GM10248 (cell line): ENCODE measurements around the gene SLC17A7.

Experiments
- CTCF ChIA-PET: fragments of 300-600 bp; sonication (Branson Sonifier 250); formaldehyde crosslinking; extraction: SDS; loops from one replicate; lab custom pipeline; 2021; ENCODE audit warnings: antibody characterized with exemption; lab: Yijun Ruan, JAX
- POLR2A ChIA-PET: fragments of 350-650 bp; sonication (Branson Sonifier 250); formaldehyde crosslinking; extraction: SDS; loops from one replicate; lab custom pipeline; 2020; ENCODE audit warnings: antibody characterized with exemption; lab: Yijun Ruan, JAX
- DNase-seq: peaks from one replicate; pipeline ENCODE4 v3.0.0; 2012; ENCODE audit errors: extremely low spot score
- CTCF ChIP-seq: IDR thresholded peaks from 2 replicates; pipeline ENCODE4 v1.5.1; 2012; ENCODE audit warnings: mild to moderate bottlenecking, low read depth; ENCODE audit errors: extremely low read depth, missing control alignments, control extremely low read depth

The SLC17A7 gene

GRCh38 chr19:49441960-49442350 lies 628 bp upstream of the SLC17A7 start:
- ChIA-PET CTCF (interaction anchor here (1.1 to 3.6 kb wide), 6 partner anchors 12 to 51 kb away, joined by 3 to 23 read pairs (median 6); partner anchors contain the start of gene ALDH16A1), POLR2A (interaction anchor here (1.4 kb wide), 1 partner anchor 11 kb away, joined by 4 read pairs; the partner anchor contains the start of gene ALDH16A1)
- TF ChIP-seq CTCF: no peak
- no peak for DNase-seq

DNA sequence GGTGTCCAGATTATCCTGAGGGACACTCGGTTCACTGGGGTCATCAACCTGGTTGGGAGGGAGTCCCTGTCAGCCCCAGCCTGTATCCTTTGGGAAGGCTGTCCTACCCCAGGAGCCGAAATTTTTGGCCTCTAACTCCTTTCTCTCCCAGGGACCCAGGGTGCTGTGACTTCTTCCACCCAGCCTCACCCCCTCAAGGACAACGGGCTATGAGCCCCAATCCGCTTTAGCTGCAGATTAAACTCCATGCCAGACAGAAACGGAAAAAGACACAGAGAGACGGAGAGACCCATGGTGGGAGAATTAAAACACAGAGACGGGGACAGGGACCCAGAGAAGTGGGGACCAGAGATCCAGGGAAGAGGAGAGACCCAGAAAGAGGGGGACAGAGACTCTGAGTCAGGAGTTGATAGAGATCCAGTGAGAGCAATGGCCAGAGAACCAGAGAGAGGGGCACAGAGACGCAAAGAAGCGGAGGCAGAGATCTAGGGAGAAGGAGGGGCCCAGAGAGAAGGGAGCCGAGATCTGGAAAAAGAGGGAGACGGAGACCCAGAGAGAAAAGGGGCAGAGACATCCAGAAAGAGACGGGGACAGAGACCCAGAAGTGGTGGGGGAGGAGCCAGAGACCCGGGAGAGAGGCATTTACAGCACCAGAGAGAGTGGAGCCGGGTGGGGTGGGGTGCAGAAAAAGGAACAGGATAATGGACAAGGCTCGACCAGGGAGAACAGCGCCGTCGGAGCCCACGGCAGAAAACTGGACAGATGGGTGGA lies 703 bp downstream of the SLC17A7 start:
- no peak for DNase-seq
- ChIA-PET POLR2A (no interaction called here), CTCF (interaction anchor here (3.6 kb wide), 1 partner anchor 50 kb away, joined by 23 read pairs; no protein-coding TSS in a partner anchor)
- TF ChIP-seq CTCF: no peak

- ChIA-PET POLR2A (no interaction called here), CTCF (interaction anchor here (3.6 kb wide), 1 partner anchor 49 kb away, joined by 23 read pairs; no protein-coding TSS in a partner anchor)
- DNase-seq: no peak
- TF ChIP-seq CTCF: no peak
Measured at GRCh38 chr19:49439836-49440235, 1.5 kb downstream of the SLC17A7 start.

DNA sequence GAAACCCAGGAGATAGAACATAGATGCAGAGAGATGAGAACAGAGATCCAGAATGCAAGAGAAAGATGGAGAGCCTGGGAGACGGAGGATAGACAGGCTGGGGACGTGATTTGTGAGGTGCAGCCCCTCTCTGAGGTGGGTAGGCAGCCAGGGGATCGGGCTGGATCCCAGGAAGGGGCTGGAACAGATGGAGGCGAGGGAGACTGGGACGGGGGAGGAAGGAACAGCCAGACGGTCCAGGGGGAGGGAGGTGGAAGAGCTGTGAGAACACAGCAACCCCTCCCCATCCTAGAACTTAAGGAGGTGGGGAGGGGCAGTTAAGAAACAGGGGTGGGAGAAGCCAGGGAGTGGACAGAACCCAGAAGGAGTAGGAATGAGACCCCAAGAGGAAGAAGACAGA lies 3.1 kb downstream of the SLC17A7 start:
- DNase-seq: no peak
- CTCF ChIA-PET: no interaction called here
- POLR2A ChIA-PET: no interaction called here
- no peak for TF ChIP-seq CTCF

- ChIA-PET POLR2A (no interaction called here), CTCF (interaction anchor here (1.3 kb wide), 1 partner anchor 8 kb away, joined by 4 read pairs; no protein-coding TSS in a partner anchor)
Measured at GRCh38 chr19:49437231-49437630, 4.1 kb downstream of the SLC17A7 start.

More at GRCh38 chr19:49437231-49437630, 4.1 kb downstream of the SLC17A7 start:
- DNase-seq: no peak
- TF ChIP-seq CTCF: no peak
